NCI-H460 (cell line): ENCODE results near the gene PTPRD. TPM values are rescaled to one million over a fixed set of nuclear protein-coding genes. Genes with fewer than 3 reads are reported as not detected.

Experiments
- DNase-seq: peaks from one replicate; pipeline ENCODE4 v3.0.0-alpha.2; 2016; ENCODE audit warnings: low read depth; ENCODE audit errors: extremely low read depth
- total RNA-seq: library from RNA; depleted of rRNA; stranded (reverse); fragments of >200 nt; shearing (Covaris generic); gene quantifications from 2 replicates; pipeline ENCODE4 v1.2.3, GENCODE V29; 2014

PTPRD gene
- total RNA-seq, 1 experiment from 2014 or later: 45.3 TPM

- no peak for DNase-seq
Measured at GRCh38 chr9:8823131-8823895, 1789.5 kb downstream of the PTPRD start.

GRCh38 chr9:8822667-8823025 lies 1790.2 kb downstream of the PTPRD start:
- no peak for DNase-seq

- no peak for DNase-seq
Measured at GRCh38 chr9:8821910-8822666, 1790.7 kb downstream of the PTPRD start.

DNA sequence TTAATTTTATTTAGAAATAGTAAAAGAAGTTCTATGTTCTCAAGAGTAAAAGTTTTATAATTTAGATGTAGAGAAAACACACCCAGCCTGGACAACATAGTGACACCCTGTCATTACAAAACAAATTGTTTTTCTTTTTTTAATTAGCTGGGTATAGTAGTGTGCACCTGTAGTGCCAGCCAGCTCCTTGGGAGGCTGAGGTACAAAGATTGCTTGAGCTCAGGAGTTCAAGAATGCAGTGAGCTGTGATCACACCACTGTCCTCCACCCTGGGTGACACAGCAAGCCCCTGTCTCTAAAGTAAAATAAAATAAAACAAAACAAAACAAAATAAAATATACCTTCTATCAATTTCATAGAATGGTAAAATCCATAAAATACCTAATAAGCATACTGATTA lies 1795.5 kb downstream of the PTPRD start:
- DNase-seq: no peak

DNA sequence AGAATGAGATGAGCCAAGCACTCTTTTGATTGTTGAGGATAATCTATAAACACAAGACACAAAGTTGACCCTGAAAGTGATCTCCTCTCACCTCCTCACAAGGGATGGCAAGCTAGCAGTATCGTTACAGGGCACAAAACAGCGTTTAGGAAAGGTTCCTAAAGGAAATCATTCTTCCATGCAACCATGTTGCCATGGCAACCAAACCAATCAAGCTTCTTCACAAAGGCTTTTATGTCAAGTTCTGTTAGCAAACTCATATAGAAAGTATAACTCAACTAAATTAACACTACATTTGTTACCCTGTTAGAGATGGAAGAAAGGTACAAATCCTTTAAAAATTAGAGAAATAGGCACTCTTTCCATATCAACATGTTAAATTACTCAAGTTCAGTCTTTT lies 1796.4 kb downstream of the PTPRD start:
- DNase-seq: no peak

- DNase-seq: no peak
Measured at GRCh38 chr9:8815931-8816330, 1796.9 kb downstream of the PTPRD start.

- DNase-seq: no peak
Measured at GRCh38 chr9:8815219-8815618, 1797.6 kb downstream of the PTPRD start.

- DNase-seq: no peak
Measured at GRCh38 chr9:8812888-8813287, 1799.9 kb downstream of the PTPRD start.

- DNase-seq: no peak
Measured at GRCh38 chr9:8809741-8810140, 1803.1 kb downstream of the PTPRD start.

- no peak for DNase-seq
Measured at GRCh38 chr9:8806150-8806549, 1806.7 kb downstream of the PTPRD start.

- DNase-seq: no peak
Measured at GRCh38 chr9:8804613-8805012, 1808.2 kb downstream of the PTPRD start.

- DNase-seq: no peak
Measured at GRCh38 chr9:8802242-8802641, 1810.6 kb downstream of the PTPRD start.

- no peak for DNase-seq
Measured at GRCh38 chr9:8800196-8800595, 1812.6 kb downstream of the PTPRD start.

DNA sequence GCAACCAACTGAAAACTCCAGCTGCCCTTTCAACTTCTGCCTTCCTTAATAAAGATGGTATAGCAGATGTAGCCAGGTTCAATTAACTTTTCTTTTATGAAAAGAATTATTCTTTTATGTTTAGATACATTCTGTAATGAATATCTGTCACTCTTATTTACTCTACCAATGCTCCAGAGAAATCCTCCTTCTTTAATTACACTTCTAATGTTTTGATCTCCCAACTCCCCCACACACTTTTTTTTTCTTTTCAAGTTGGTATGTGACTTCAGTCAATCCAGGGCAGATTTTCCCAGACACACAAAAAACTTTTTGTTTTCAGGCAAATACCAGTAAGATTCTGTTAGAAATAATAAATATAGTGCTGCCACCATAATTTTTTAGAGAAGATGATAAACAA lies 1813.2 kb downstream of the PTPRD start:
- DNase-seq: no peak

GRCh38 chr9:8799206-8799605 lies 1813.6 kb downstream of the PTPRD start:
- no peak for DNase-seq

- no peak for DNase-seq
Measured at GRCh38 chr9:8784838-8785237, 1828.0 kb downstream of the PTPRD start.

GRCh38 chr9:8783941-8784340 lies 1828.9 kb downstream of the PTPRD start:
- DNase-seq: no peak

DNA sequence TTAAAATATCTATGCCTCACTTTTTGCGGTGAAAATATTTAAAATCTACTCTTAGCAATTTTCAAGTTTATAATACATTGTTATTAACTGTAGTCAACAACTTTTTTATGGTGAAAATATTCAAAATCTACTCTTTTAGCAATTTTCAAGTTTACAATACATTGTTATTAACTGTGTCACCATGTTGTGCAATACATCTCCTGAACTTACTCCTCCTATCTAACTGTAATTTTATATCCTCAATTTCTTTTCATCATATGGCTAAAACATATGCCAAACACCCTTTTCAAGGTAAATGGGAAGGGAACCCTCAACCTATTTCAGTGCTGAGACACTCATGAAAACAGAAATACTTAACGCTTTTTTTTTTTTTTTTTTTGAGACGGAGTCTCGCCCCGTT lies 1830.6 kb downstream of the PTPRD start:
- DNase-seq: no peak

GRCh38 chr9:8781458-8781857 lies 1831.3 kb downstream of the PTPRD start:
- DNase-seq: no peak

- no peak for DNase-seq
Measured at GRCh38 chr9:8780386-8780785, 1832.4 kb downstream of the PTPRD start.

DNA sequence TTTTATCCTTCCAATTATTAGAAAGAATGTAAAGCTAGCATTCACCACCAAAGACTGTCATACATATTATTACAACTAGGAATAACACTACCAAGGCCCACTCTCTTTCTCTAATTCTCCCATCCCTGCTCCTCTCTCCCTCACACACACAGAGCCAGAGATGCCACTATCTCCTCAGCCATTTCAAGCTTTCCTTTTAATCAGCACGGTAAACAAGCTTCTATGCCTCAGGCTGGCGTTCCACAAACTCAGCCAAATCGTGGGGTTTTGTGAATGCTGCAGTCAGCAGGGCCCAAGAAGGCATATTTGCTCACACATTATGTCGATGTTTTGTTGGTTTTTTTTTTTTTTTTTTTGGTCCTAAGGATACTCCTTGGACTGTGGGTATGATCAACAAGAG lies 1833.3 kb downstream of the PTPRD start:
- no peak for DNase-seq

- DNase-seq: no peak
Measured at GRCh38 chr9:8778356-8778755, 1834.4 kb downstream of the PTPRD start.
